SKM-1 (cell line): Measurements from ENCODE around the gene RFESD.

Experiments
- DNase-seq: peaks from one replicate; lab custom pipeline; 2025; ENCODE audit not compliant: unreplicated experiment; lab: John Stamatoyannopoulos, UW

Gene RFESD

GRCh38 chr5:95660060-95660459 lies 13.5 kb downstream of the RFESD start:
- DNase-seq: no peak

- DNase-seq: no peak
Measured at GRCh38 chr5:95662946-95663345, 16.4 kb downstream of the RFESD start.

- peak; percentile 38 for DNase-seq
Measured at GRCh38 chr5:95664204-95664786, 17.7 kb downstream of the RFESD start.

GRCh38 chr5:95667061-95667618 lies 20.6 kb downstream of the RFESD start:
- DNase-seq: peak; percentile 53

GRCh38 chr5:95667678-95668077 lies 21.1 kb downstream of the RFESD start:
- no peak for DNase-seq

- no peak for DNase-seq
Measured at GRCh38 chr5:95668216-95668615, 21.6 kb downstream of the RFESD start.

GRCh38 chr5:95668728-95669127 lies 22.2 kb downstream of the RFESD start:
- DNase-seq: no peak

- no peak for DNase-seq
Measured at GRCh38 chr5:95669540-95669939, 23.0 kb downstream of the RFESD start.

GRCh38 chr5:95669985-95670384 lies 23.4 kb downstream of the RFESD start:
- DNase-seq: no peak

- DNase-seq: no peak
Measured at GRCh38 chr5:95670568-95670967, 24.0 kb downstream of the RFESD start.

GRCh38 chr5:95671826-95672225 lies 25.2 kb downstream of the RFESD start:
- DNase-seq: no peak

- DNase-seq: no peak
Measured at GRCh38 chr5:95672641-95673040, 26.1 kb downstream of the RFESD start.

- no peak for DNase-seq
Measured at GRCh38 chr5:95673081-95673480, 26.5 kb downstream of the RFESD start.

GRCh38 chr5:95682891-95683290 lies 36.3 kb downstream of the RFESD start, which contains the start of gene SPATA9:
Gene SPATA9 (minus strand): TSS chr5:95682991. CDS start chr5:95682854, 137 bp downstream.
- no peak for DNase-seq

GRCh38 chr5:95684361-95684760 lies 37.8 kb downstream of the RFESD start:
- DNase-seq: no peak

- DNase-seq: no peak
Measured at GRCh38 chr5:95686651-95687050, 40.1 kb downstream of the RFESD start.

- no peak for DNase-seq
Measured at GRCh38 chr5:95689680-95690079, 43.1 kb downstream of the RFESD start.

- DNase-seq: no peak
Measured at GRCh38 chr5:95690333-95690732, 43.8 kb downstream of the RFESD start.

- no peak for DNase-seq
Measured at GRCh38 chr5:95697781-95698681, 51.5 kb downstream of the RFESD start.

GRCh38 chr5:95699337-95699736 lies 52.8 kb downstream of the RFESD start:
- no peak for DNase-seq

GRCh38 chr5:95701074-95701473 lies 54.5 kb downstream of the RFESD start:
- DNase-seq: no peak

GRCh38 chr5:95704150-95704549 lies 57.6 kb downstream of the RFESD start:
- DNase-seq: no peak
